Smooth muscle cell (in vitro differentiated cells): ENCODE measurements around the gene ADGRF1. TPM values are rescaled to one million over a fixed set of nuclear protein-coding genes. Genes with fewer than 3 reads are reported as not detected.

Source experiments
- DNase-seq: peaks from one replicate; lab custom pipeline; 2025; ENCODE audit not compliant: unreplicated experiment; lab: John Stamatoyannopoulos, UW
- H2AFZ ChIP-seq: fragments of 200-600 bp; sonication (generic); 2 replicates; pipeline ENCODE4 v1.6.0; 2016; ENCODE audit warnings: antibody characterized with exemption, low read depth, mild to moderate bottlenecking
- H3F3A ChIP-seq: fragments of 200-600 bp; sonication (generic); 2 replicates; pipeline ENCODE4 v1.6.0; 2017; ENCODE audit warnings: antibody characterized with exemption, low read depth
- H3K27ac ChIP-seq: fragments of 200-600 bp; sonication (generic); 2 replicates; pipeline ENCODE4 v1.5.1; 2016; ENCODE audit warnings: low read depth, mild to moderate bottlenecking
- H3K27me3 ChIP-seq: fragments of 200-600 bp; sonication (generic); 2 replicates; pipeline ENCODE4 v1.6.1; 2016; ENCODE audit warnings: low read depth, mild to moderate bottlenecking
- H3K36me3 ChIP-seq: fragments of 200-600 bp; sonication (generic); 2 replicates; pipeline ENCODE4 v1.5.1; 2016; ENCODE audit warnings: low read depth
- H3K4me1 ChIP-seq: fragments of 200-600 bp; sonication (generic); 2 replicates; pipeline ENCODE4 v1.5.1; 2016; ENCODE audit warnings: low read depth
- H3K4me2 ChIP-seq: fragments of 200-600 bp; sonication (generic); 2 replicates; pipeline ENCODE4 v1.6.0; 2016; ENCODE audit warnings: mild to moderate bottlenecking
- H3K4me3 ChIP-seq: fragments of 200-600 bp; sonication (generic); 2 replicates; pipeline ENCODE4 v1.5.1; 2016; ENCODE audit warnings: mild to moderate bottlenecking
- H3K79me2 ChIP-seq: fragments of 200-600 bp; sonication (generic); 2 replicates; pipeline ENCODE4 v1.6.0; 2016; ENCODE audit warnings: low read depth, mild to moderate bottlenecking
- H3K9ac ChIP-seq: fragments of 200-600 bp; sonication (generic); 2 replicates; pipeline ENCODE4 v1.6.0; 2016; ENCODE audit warnings: low read depth
- H3K9me3 ChIP-seq: fragments of 200-600 bp; sonication (generic); replicated peaks from 2 replicates; pipeline ENCODE4 v1.5.1; 2016; ENCODE audit warnings: low read depth
- H4K20me1 ChIP-seq: fragments of 200-600 bp; sonication (generic); 2 replicates; pipeline ENCODE4 v1.6.0; 2016; ENCODE audit warnings: low read depth
- whole genome bisulfite sequencing: methylation state at CpG from one replicate; pipeline ENCODE4 v1.1.7; 2016; ENCODE audit warnings: low lambda C conversion rate; 5-methylcytosine and 5-hydroxymethylcytosine counted together
- polyA plus RNA-seq: library from polyadenylated mRNA; unstranded; fragments of >200 nt; fragmentation: Nextera tagmentation; extraction: Ambion mirVana; gene quantifications from 2 replicates; pipeline ENCODE4 v1.2.1, GENCODE V29; 2016
- total RNA-seq: library from RNA; depleted of rRNA; stranded (reverse); fragments of >200 nt; gene quantifications from 2 replicates; pipeline ENCODE4 v1.2.3, GENCODE V29; 2014
- TF ChIP-seq, protein P1 (sequence below): fragments of 200-600 bp; sonication (generic); IDR thresholded peaks from 2 replicates; pipeline ENCODE4 v1.5.1; 2017; ENCODE audit warnings: borderline replicate concordance, mild to moderate bottlenecking, antibody characterized with exemption; ENCODE audit not compliant: insufficient read depth, poor library complexity, severe bottlenecking

ADGRF1 gene
- total and polyA plus RNA-seq, 2 experiments from 2014 or later, result not detected

DNA sequence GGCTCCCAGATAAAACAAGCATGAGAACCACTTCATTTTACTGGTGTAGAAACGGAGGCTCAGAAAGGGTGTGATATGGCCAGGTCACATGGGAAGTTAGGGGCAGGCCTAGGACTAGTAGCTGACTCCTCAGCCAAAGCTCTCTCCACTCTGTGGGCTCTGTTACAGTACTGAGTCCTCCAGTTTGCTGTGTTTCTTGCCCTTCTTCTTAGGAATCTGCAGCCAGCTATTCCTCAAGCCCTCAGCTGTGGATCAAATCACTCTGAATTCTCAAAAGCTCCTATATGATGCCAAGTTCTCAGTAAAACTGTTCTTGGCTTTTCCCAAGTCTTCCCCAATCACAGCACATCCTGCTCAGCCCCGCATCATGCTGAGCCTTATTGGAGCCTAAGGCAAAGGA lies 42.5 kb upstream of the ADGRF1 start:
- H3K9me3 ChIP-seq, result no peaks in the 10 kb centered on the region
- TF ChIP-seq, protein P1, sequence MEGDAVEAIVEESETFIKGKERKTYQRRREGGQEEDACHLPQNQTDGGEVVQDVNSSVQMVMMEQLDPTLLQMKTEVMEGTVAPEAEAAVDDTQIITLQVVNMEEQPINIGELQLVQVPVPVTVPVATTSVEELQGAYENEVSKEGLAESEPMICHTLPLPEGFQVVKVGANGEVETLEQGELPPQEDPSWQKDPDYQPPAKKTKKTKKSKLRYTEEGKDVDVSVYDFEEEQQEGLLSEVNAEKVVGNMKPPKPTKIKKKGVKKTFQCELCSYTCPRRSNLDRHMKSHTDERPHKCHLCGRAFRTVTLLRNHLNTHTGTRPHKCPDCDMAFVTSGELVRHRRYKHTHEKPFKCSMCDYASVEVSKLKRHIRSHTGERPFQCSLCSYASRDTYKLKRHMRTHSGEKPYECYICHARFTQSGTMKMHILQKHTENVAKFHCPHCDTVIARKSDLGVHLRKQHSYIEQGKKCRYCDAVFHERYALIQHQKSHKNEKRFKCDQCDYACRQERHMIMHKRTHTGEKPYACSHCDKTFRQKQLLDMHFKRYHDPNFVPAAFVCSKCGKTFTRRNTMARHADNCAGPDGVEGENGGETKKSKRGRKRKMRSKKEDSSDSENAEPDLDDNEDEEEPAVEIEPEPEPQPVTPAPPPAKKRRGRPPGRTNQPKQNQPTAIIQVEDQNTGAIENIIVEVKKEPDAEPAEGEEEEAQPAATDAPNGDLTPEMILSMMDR, result no peak
- no peaks in the 10 kb centered on the region for H3K4me1 ChIP-seq
- H3K79me2 ChIP-seq, result no peaks in the 10 kb centered on the region
- H3K9ac ChIP-seq, result no peak overlapping the region
- H3F3A ChIP-seq, result peaks cover 4% of the 10 kb centered on the region
- H3K36me3 ChIP-seq, result no peaks in the 10 kb centered on the region
- no peaks in the 10 kb centered on the region for H4K20me1 ChIP-seq
- no peak for DNase-seq
- no peak overlapping the region for H2AFZ ChIP-seq
- no peaks in the 10 kb centered on the region for H3K27me3 ChIP-seq
- H3K4me2 ChIP-seq, result no peak overlapping the region
- 72% methylated on average over 2 of the region's 2 CpGs for WGBS
- no peak overlapping the region for H3K4me3 ChIP-seq
- no peak overlapping the region for H3K27ac ChIP-seq

DNA sequence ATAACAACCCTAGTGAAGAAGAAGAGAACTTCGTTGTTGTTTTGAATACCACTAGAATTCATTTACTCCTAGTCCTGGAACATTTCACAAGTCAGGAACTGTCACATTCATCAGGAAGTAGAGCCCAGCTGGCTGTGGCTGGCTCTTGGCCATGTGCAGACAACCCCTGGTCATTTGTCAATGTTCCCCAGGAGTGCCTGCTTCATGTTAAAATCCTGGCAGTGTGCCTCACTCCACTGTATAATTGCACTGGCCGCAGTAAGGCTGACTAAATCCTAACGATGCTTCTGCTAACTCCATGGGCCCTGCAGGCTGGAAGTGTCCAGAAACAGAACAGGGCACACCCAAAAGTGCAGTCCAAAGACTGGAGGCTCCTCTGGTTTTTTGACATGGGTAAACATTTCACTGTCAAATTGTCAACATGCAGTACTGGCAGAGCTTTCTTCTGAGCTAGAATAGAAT lies 41.5 kb upstream of the ADGRF1 start:
- H3K9ac ChIP-seq, result no peak overlapping the region
- no peaks in the 10 kb centered on the region for H3K27me3 ChIP-seq
- H3F3A ChIP-seq, result peaks cover 4% of the 10 kb centered on the region
- H3K9me3 ChIP-seq, result no peaks in the 10 kb centered on the region
- WGBS, result 3% methylated on average over 3 of the region's 3 CpGs
- no peaks in the 10 kb centered on the region for H4K20me1 ChIP-seq
- no peak overlapping the region for H3K4me3 ChIP-seq
- H3K79me2 ChIP-seq, result no peaks in the 10 kb centered on the region
- DNase-seq, result peak; percentile 30
- TF ChIP-seq, protein P1, result no peak
- no peaks in the 10 kb centered on the region for H3K4me1 ChIP-seq
- no peaks in the 10 kb centered on the region for H3K36me3 ChIP-seq
- H3K4me2 ChIP-seq, result peak overlapping the region; percentile 62
- no peak overlapping the region for H3K27ac ChIP-seq
- no peak overlapping the region for H2AFZ ChIP-seq

DNA sequence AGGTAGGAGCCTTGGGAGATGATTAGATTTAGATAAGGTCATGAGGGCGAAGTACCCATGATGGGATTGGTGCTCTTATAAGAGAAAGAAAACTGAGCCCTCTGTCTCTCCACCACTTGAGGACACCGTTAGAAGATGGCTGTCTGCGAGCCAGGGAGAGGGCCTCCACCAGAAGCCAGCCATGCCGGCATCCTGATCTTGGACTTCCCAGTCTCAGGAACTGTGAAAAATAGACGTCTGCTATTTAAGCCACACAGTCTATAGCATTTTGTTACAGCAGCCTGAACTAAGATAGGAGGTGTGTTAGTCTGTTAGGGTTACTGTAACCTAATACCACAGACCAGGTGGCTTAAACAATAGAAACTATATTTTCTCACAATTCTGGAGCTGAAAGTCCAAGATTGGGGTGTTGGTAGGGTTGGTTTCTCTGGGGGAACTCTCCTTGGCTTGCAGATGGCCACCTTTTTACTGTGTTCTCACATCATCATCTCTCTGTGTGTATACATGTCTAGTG lies 38.0 kb upstream of the ADGRF1 start:
- H3K27ac ChIP-seq, result no peak overlapping the region
- no peaks in the 10 kb centered on the region for H3K36me3 ChIP-seq
- H3F3A ChIP-seq, result peaks cover 17% of the 10 kb centered on the region
- whole genome bisulfite sequencing, result 96% methylated on average over 5 of the region's 5 CpGs
- no peaks in the 10 kb centered on the region for H3K27me3 ChIP-seq
- no peak overlapping the region for H3K9ac ChIP-seq
- H4K20me1 ChIP-seq, result no peaks in the 10 kb centered on the region
- H3K4me2 ChIP-seq, result no peak overlapping the region
- TF ChIP-seq, protein P1, result no peak
- H3K4me1 ChIP-seq, result peaks cover 19% of the 10 kb centered on the region
- DNase-seq, result no peak
- no peak overlapping the region for H2AFZ ChIP-seq
- no peaks in the 10 kb centered on the region for H3K79me2 ChIP-seq
- H3K4me3 ChIP-seq, result no peak overlapping the region
- H3K9me3 ChIP-seq, result no peaks in the 10 kb centered on the region

DNA sequence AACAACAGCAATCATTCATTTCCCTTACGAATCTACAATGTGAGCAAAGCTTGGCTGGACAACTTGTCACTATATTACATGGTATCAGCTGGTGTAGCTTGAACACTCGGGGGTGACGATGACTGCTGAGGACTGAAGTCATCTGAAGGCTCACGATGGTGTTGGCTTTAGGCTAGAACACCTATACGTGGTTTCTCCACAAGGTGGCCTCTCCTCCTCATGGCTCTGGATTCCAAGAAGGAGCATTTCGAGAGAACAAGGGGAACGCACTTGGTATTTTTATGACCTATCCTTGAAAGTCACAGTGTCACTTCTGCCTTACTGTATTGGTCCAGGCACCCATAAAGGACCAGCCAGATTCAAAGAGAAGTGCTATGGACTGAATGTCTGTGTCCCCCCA lies 37.5 kb upstream of the ADGRF1 start:
- TF ChIP-seq, protein P1, result no peak
- no peak overlapping the region for H3K27ac ChIP-seq
- H3K4me2 ChIP-seq, result no peak overlapping the region
- H3K27me3 ChIP-seq, result no peaks in the 10 kb centered on the region
- no peaks in the 10 kb centered on the region for H4K20me1 ChIP-seq
- no peak overlapping the region for H3K4me3 ChIP-seq
- no peaks in the 10 kb centered on the region for H3K36me3 ChIP-seq
- peaks cover 19% of the 10 kb centered on the region for H3K4me1 ChIP-seq
- peaks cover 17% of the 10 kb centered on the region for H3F3A ChIP-seq
- no peaks in the 10 kb centered on the region for H3K9me3 ChIP-seq
- no peak overlapping the region for H3K9ac ChIP-seq
- 86% methylated on average over 7 of the region's 7 CpGs for WGBS
- no peaks in the 10 kb centered on the region for H3K79me2 ChIP-seq
- no peak for DNase-seq
- H2AFZ ChIP-seq, result no peak overlapping the region
